ENCODE results near the gene DNAH17. TPM values are rescaled to one million over a fixed set of nuclear protein-coding genes. Genes with fewer than 3 reads are reported as not detected.

The DNAH17 gene
- total RNA-seq, 1 experiment from 2014 or later: 0.69 TPM

DNA sequence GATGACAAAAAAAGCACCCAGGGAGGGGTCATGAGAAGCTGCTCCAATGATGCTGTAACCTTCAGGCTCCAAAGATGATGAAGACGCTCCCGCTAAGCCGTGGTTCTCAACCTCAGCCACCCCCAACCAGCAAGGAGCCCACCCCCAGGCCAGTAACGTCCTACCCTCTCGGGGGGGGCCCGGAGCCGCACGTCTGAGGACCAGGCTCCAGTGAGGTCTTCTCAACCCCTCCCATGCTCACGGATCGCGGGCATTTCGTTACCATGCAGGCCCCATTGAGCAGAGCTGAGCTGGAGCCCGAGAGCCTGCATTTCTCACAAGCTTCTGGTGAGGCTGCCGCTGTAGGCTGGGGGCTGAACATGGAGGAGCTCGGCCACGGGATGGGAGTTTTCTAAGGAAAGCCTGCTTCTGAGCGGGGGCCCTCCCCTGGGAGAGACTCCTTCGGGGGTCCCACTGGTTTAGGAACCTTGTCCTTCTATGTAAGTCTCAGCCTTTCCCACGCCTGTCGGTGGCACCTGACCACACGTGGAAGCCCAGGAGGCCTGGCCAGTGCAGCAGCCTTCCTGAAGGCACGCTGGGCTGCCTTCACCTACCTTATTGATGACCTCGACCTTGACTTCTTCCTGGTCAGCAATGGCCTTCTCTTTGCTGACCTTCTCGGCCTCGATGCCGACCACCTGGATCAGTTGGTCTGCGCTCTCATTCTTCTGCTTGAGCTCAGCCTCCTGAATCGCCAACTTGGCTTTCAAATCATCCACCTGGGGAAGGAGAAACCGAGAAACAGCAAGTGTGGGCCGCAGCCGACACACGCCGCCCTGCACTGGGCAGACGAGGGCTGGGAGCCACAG is 116.0 kb downstream of the DNAH17 start:
- no TSS peak for BruUV-seq (replicated peaks)
- H3K27me3 ChIP-seq (ENCODE audit: insufficient read depth, low read length): no peaks in the 10 kb centered on the region
- no peaks in the 10 kb centered on the region for H4K20me1 ChIP-seq (ENCODE audit: insufficient read depth)
- H2AFZ ChIP-seq (ENCODE audit: low read depth, low read length, poor library complexity, severe bottlenecking): no peak overlapping the region
- no peaks in the 10 kb centered on the region for H3K9me2 ChIP-seq (ENCODE audit: insufficient read depth)
- no peaks in the 10 kb centered on the region for H3K79me2 ChIP-seq (ENCODE audit: insufficient read depth, low read length)
- no peaks in the 10 kb centered on the region for H3K9me3 ChIP-seq (ENCODE audit: control insufficient read depth in 1 of 2, insufficient read depth in 1 of 2, low read depth in 1 of 2, low read length in 2 of 2)
- DNase-seq (ENCODE audit: low read depth, low spot score) (no peak), ATAC-seq (no peak)
- H3K4me2 ChIP-seq (ENCODE audit: low read length): no peak overlapping the region
- no peak overlapping the region for H3K4me3 ChIP-seq (replicated peaks in 1 of 2; ENCODE audit: low read depth in 1 of 2, low read length in 2 of 2)
- intact Hi-C loops (cut with micrococcal nuclease): no loop called here
- H3K27ac ChIP-seq (ENCODE audit: low read depth, low read length): no peak overlapping the region
- no peaks in the 10 kb centered on the region for H3K36me3 ChIP-seq (ENCODE audit: control insufficient read depth in 1 of 2, insufficient read depth in 2 of 2, low read length in 2 of 2)
- H3K9ac ChIP-seq (ENCODE audit: low read length): no peak overlapping the region
- ChIA-PET POLR2A (no interaction called here), CTCF (interaction anchor here (1.4 kb wide), 1 partner anchor 16 kb away, joined by 4 read pairs; no protein-coding TSS in a partner anchor), RAD21 (ENCODE audit: low non-redundant PET in 1 of 2, low total read pairs in 2 of 2, uncharacterized antibody in 2 of 2, unreplicated experiment in 2 of 2) (no interaction called here)
- no peak for TF ChIP-seq SIN3A (IDR thresholded peaks at IDR 0.05; ENCODE audit: low read depth)
- no peak for TF ChIP-seq FOSL1 (IDR thresholded peaks at IDR 0.05; ENCODE audit: low read depth)
- TF ChIP-seq EGR1 (IDR thresholded peaks at IDR 0.05; ENCODE audit: low read depth): no peak
- TF ChIP-seq SP1 (IDR thresholded peaks at IDR 0.05; ENCODE audit: low read depth): no peak
- no peak for TF ChIP-seq YY1 (IDR thresholded peaks at IDR 0.05; ENCODE audit: extremely low read depth, insufficient replicate concordance, low read depth, low read length)
- no peak for TF ChIP-seq CBX3 (IDR thresholded peaks at IDR 0.05; ENCODE audit: low read depth)
- TF ChIP-seq, protein P1, sequence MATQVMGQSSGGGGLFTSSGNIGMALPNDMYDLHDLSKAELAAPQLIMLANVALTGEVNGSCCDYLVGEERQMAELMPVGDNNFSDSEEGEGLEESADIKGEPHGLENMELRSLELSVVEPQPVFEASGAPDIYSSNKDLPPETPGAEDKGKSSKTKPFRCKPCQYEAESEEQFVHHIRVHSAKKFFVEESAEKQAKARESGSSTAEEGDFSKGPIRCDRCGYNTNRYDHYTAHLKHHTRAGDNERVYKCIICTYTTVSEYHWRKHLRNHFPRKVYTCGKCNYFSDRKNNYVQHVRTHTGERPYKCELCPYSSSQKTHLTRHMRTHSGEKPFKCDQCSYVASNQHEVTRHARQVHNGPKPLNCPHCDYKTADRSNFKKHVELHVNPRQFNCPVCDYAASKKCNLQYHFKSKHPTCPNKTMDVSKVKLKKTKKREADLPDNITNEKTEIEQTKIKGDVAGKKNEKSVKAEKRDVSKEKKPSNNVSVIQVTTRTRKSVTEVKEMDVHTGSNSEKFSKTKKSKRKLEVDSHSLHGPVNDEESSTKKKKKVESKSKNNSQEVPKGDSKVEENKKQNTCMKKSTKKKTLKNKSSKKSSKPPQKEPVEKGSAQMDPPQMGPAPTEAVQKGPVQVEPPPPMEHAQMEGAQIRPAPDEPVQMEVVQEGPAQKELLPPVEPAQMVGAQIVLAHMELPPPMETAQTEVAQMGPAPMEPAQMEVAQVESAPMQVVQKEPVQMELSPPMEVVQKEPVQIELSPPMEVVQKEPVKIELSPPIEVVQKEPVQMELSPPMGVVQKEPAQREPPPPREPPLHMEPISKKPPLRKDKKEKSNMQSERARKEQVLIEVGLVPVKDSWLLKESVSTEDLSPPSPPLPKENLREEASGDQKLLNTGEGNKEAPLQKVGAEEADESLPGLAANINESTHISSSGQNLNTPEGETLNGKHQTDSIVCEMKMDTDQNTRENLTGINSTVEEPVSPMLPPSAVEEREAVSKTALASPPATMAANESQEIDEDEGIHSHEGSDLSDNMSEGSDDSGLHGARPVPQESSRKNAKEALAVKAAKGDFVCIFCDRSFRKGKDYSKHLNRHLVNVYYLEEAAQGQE (IDR thresholded peaks at IDR 0.05; ENCODE audit: low read depth): no peak
- no peak for TF ChIP-seq CEBPB (IDR thresholded peaks at IDR 0.05; ENCODE audit: low read depth)
- no peak for TF ChIP-seq ZFX (IDR thresholded peaks at IDR 0.05)
- TF ChIP-seq, protein P2, sequence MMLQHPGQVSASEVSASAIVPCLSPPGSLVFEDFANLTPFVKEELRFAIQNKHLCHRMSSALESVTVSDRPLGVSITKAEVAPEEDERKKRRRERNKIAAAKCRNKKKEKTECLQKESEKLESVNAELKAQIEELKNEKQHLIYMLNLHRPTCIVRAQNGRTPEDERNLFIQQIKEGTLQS (IDR thresholded peaks at IDR 0.05): no peak
- TF ChIP-seq, protein P3, sequence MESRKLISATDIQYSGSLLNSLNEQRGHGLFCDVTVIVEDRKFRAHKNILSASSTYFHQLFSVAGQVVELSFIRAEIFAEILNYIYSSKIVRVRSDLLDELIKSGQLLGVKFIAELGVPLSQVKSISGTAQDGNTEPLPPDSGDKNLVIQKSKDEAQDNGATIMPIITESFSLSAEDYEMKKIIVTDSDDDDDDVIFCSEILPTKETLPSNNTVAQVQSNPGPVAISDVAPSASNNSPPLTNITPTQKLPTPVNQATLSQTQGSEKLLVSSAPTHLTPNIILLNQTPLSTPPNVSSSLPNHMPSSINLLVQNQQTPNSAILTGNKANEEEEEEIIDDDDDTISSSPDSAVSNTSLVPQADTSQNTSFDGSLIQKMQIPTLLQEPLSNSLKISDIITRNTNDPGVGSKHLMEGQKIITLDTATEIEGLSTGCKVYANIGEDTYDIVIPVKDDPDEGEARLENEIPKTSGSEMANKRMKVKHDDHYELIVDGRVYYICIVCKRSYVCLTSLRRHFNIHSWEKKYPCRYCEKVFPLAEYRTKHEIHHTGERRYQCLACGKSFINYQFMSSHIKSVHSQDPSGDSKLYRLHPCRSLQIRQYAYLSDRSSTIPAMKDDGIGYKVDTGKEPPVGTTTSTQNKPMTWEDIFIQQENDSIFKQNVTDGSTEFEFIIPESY (IDR thresholded peaks at IDR 0.05; ENCODE audit: extremely low read depth, insufficient replicate concordance, low read length): no peak
- no peak for TF ChIP-seq POLR2AphosphoS5 (IDR thresholded peaks at IDR 0.05; ENCODE audit: low read depth, low read length)
- no peaks in the 10 kb centered on the region for H3K4me1 ChIP-seq (ENCODE audit: control insufficient read depth in 1 of 2, insufficient read depth in 2 of 2, low read length in 2 of 2)

Data from HCT116 (cell line).